ENCODE measurements around the gene MUC5B.
A peak's percentile ranks its signal among the peaks of the same experiment; 100 is the strongest.
"Not testable (repeated sequence)": the region's sequence is repeated elsewhere in the genome, so short reads cannot be mapped to it uniquely, and the experiment has no call there.

MUC5B gene

DNA sequence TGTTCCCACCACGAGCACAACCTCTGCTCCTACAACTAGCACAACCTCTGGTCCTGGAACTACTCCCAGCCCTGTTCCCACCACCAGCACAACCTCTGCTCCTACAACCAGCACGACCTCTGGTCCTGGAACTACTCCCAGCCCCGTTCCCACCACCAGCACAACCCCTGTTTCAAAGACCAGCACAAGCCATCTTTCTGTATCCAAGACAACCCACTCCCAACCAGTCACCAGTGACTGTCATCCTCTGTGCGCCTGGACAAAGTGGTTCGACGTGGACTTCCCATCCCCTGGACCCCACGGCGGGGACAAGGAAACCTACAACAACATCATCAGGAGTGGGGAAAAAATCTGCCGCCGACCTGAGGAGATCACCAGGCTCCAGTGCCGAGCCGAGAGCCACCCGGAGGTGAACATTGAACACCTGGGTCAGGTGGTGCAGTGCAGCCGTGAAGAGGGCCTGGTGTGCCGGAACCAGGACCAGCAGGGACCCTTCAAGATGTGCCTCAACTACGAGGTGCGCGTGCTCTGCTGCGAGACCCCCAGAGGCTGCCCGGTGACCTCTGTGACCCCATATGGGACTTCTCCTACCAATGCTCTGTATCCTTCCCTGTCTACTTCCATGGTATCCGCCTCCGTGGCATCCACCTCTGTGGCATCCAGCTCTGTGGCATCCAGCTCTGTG, 30.9 kb upstream of the MUC5B start:
- DNase-seq: not testable (repeated sequence)

- DNase-seq: no peak
These were observed 30.0 kb upstream of the MUC5B start for GRCh38 chr11:1192741-1193325.

GRCh38 chr11:1193326-1194230, 29.3 kb upstream of the MUC5B start:
- no peak for DNase-seq

DNA sequence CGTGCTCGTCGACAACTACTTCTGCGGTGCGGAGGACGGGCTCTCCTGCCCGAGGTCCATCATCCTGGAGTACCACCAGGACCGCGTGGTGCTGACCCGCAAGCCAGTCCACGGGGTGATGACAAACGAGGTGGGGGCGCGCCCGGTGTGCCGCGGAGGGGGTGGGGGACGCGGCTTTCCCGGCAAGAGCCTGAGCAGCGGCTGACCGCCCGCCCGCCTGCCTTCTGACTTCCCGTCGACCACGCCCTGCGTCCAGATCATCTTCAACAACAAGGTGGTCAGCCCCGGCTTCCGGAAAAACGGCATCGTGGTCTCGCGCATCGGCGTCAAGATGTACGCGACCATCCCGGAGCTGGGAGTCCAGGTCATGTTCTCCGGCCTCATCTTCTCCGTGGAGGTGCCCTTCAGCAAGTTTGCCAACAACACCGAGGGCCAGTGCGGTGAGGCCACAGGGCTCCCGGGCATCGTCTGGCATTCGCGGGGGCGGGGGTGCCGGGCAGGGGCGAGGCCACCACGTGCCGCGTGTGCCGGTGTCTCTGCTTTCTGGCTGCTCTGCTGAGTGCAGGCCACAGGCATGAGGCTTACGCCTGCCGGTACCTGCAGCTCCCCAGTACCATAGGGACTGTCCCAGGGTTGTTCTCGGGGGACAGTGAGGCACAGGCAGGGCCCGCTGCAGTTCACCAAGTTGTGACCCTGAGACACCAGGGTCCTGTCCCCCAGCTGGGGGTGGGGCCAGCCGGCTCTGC, 28.5 kb upstream of the MUC5B start:
- DNase-seq: no peak

DNA sequence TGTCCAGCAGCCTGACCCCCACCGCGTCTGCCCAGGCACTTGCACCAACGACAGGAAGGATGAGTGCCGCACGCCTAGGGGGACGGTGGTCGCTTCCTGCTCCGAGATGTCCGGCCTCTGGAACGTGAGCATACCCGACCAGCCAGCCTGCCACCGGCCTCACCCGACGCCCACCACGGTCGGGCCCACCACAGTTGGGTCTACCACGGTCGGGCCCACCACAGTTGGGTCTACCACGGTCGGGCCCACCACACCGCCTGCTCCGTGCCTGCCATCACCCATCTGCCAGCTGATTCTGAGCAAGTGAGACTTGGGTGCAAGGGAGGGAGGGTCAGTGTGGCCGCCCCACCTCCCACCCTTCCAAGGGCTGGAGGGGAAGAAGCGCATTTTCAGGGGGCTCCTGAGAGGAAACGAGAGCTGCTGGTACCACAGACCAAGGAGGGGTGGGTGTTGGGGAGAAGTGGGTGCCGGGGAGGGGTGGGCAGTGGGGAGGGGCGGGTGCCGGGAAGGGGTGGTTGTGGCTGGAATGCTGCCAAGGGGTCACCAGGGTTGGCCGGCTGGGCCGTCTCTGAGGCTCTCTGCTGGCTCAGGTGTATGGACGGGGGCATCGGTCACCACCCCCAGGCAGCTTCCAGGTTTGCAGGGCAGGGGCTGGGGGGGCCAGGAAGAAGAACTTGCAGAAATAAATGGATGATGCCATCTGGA, 27.7 kb upstream of the MUC5B start:
- DNase-seq: no peak

DNA sequence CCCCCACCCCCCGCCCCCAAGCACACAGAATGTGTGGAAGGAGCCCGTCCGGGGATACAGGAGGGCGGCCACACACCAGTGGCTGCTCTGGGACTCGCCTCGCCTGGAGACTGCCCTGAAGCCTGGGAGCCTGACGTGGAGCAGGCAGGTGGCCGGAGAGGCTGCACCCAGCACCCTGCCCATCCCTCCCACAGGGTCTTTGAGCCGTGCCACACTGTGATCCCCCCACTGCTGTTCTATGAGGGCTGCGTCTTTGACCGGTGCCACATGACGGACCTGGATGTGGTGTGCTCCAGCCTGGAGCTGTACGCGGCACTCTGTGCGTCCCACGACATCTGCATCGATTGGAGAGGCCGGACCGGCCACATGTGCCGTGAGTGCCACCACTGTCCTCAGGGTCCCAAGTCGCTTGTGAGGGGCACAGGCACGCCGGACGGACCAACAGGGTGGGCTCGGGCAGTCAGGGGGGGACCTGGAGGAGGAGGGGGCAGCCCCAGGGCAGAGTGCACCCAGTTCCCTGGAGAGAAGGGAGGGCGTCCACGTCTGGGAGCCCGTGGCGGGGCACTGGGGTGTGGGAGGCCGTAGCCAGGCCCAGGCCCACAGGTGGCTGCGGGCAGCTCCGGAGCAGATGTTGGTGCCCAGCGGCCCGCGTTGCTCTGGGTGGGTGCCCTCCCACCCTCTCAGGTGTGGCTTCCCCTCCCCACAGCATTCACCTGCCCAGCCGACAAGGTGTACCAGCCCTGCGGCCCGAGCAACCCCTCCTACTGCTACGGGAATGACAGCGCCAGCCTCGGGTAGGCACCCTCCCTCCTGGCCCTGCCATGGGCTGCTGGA, 27.0 kb upstream of the MUC5B start:
- DNase-seq: no peak

DNA sequence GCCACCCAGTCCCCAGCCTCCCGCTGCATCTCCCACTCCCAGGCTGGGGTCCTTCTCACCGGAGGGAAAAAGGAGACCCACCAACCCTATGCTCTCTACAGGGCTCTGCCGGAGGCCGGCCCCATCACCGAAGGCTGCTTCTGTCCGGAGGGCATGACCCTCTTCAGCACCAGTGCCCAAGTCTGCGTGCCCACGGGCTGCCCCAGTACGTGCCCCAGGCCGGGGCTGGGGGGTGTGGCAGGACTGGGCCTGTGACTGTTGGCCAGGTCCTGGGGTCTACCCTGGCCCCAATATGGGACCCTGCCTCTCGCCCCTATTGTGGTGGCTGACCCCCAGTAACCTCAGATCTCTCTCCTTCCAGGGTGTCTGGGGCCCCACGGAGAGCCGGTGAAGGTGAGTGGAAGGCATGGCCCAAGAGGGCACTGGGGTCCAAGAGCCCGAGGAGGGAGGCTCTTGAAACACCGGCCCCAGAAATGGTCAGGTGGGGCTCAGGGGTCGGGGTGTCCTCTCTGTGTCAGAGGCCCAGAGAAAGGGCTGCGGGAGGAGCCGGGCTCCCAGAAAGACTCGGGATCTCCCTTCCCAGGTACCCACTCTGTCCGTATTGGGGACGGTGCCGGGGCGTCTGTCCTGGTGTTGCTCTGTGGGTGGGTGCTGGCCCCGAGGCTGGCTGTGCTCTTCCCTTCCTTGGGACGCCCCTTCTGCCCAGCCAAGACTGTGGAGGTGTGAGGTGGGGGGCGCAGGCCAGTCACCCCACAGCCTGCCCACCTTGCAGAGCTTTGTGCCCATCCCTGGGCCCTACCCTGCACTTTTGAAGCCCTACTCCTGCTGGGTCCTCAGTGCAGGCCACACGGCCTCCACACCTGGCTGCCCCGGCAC, 26.1 kb upstream of the MUC5B start:
- no peak for DNase-seq

DNA sequence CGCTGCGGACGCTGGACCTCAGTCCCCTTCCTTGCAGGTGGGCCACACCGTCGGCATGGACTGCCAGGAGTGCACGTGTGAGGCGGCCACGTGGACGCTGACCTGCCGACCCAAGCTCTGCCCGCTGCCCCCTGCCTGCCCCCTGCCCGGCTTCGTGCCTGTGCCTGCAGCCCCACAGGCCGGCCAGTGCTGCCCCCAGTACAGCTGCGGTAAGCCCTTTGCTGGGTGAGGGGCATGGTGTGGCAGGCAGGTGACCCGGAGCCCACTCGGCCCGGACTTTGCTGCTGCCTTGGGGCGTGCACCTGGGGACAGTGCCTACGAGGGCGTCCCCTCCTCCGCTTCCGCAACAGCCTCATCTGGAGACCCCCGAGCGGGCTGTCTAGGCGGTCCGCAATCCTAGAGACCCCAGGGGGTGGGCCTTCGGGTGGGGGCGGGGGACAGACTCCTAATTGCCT, 25.4 kb upstream of the MUC5B start:
- no peak for DNase-seq

DNA sequence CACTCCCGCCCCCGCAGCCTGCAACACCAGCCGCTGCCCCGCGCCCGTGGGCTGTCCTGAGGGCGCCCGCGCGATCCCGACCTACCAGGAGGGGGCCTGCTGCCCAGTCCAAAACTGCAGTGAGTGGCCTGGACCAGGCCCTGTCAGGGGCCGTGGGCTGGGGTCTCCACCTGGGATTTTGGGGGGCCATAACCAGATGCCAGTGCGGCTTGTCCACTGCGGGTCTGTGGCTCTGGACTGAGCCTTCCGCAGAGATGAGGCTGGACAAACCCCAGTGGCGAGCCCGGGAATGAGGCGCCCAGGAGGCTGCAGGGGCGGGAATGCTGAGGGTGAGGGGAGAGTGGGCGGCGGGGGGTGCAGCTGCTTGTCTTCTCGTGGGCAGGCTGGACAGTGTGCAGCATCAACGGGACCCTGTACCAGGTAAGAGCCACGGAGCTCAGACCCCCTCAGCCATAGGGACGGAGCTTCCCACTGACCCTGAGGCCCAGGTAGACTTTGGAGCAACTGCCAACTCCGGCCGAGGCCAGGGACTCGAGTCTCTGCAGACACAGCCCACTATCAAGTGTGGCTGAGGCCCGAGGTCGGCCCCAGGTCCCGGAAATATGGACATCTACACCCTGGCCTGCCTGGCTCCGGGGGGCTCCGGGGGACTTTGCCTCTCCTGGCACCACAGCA, 24.8 kb upstream of the MUC5B start:
- DNase-seq: no peak

GRCh38 chr11:1198561-1199240, 24.2 kb upstream of the MUC5B start:
- peak; percentile 49 for DNase-seq

DNA sequence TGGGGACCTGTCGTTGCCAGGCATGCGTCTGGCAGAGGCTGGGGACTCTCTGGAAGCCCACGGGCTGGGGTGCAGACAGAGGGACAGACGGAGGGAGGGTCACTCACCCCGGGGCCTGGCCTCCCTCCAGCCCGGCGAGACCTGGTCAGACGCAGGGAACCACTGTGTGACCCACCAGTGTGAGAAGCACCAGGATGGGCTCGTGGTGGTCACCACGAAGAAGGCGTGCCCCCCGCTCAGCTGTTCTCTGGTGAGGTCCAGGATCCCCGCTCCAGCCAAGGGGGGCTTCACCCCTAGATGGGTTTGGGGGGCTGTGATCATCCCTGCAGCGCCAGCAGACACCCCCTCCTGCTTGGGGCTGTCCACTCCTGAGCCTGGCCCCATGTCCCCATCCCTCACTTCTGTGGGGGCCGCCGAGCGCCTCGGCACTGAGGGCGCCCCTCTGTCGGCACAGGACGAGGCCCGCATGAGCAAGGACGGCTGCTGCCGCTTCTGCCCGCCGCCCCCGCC, 23.6 kb upstream of the MUC5B start:
- no peak for DNase-seq

GRCh38 chr11:1199751-1200610, 22.9 kb upstream of the MUC5B start:
- DNase-seq: peak; percentile 26

GRCh38 chr11:1200611-1201191, 22.2 kb upstream of the MUC5B start:
- DNase-seq: no peak

DNA sequence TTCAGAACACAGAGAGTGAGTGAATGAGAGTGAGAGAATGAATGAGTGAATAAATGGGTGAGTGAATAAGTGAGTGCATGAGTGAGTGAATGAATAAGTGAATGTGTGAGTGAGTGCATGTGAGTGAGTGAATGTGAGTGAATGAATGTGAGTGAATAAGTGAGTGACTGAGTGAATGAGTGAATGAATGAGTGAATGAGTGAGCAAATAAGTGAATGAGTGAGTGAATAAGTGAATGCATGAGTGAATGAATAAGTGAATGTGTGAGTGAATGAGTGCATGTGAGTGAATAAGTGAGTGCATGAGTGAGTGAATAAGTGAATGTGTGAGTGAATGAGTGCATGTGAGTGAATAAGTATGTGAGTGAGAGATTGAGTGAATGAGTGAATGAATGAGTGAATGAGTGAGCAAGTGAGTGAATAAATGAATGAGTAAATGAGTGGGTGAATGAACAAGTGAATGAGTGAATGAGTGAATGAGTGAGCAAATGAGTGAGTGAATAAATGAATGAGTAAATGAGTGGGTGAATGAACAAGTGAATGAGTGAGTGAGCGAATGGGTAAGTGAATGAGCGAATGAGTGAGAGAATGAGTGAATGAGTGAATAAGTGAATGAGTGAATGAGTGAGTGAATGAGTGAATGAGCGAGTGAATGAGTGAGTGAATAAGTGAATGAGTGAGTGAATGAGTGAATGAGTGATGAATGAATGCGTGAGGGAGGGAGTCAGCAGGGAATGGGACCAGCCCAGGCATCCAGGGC, 21.3 kb upstream of the MUC5B start:
- DNase-seq: no peak

GRCh38 chr11:1202154-1202775, 20.6 kb upstream of the MUC5B start:
- DNase-seq: no peak

GRCh38 chr11:1202776-1203504, 19.9 kb upstream of the MUC5B start:
- no peak for DNase-seq

Measured in DMS79 treated with DMSO at 0.1 percent for 48 hours (cell line).